ENCODE results near the gene SBF2.
A peak's percentile ranks its signal among the peaks of the same experiment; 100 is the strongest.
"Not testable (repeated sequence)": the region's sequence is repeated elsewhere in the genome, so short reads cannot be mapped to it uniquely, and the experiment has no call there.

Gene SBF2

DNA sequence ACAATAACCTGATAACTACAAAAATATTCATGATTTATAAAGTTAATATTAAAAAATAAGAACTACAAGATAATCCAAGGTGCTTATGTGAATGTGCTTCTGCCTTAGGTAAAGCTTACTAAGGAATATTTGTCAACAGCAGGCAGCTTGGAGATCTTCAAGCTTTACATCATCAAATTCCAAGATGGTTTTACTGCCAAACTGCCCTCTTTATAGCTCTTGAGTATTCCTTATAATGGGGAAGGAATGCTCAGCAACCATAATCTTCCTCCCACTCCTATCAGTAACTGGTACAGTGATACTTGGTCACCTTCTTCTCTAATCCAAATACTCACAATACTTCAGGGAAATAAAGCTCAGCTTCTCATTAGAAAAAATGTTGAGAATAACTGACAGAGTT, 30.1 kb downstream of the SBF2 start:
- no peak for DNase-seq

DNA sequence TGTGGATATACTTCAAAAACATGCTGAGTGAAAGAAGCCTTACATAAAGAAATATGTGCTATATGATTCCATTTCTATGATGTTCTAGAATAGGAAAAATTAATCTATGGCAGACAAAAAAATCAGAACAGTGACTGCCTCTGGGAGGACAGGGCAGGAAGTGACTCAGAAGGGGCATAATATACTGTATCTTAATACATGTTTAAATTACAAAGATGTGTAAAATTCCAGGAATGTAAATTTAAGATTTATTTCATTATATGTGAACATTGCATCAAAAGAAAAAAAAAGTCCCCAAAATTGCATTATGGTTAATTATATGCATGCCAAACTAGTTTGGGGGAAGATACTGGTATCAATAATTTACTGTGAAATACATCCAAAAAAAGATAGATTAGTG, 32.2 kb downstream of the SBF2 start:
- no peak for DNase-seq

DNA sequence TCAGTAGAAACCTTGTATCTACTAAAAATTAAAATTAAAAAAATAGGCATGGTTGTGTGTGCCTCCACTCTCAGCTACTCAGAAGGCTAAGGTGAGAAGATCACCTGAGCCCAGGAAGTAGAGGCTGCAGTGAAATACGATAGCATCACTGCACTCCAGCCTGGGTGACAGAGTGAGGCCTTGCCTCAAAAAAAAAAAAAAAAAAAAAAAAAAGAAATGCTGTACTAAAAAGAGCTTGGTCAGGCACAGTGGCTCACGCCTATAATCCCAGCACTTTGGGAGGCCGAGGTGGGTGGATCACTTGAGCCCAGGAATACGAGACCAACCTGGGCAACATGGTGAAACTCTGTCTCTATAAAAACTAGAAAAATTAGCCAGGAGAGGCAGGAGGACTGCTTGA, 36.5 kb downstream of the SBF2 start:
- DNase-seq, result no peak

GRCh38 chr11:10255388-10256125, 38.5 kb downstream of the SBF2 start:
- DNase-seq, result peak in 1 of 2 donors; percentile 10

DNA sequence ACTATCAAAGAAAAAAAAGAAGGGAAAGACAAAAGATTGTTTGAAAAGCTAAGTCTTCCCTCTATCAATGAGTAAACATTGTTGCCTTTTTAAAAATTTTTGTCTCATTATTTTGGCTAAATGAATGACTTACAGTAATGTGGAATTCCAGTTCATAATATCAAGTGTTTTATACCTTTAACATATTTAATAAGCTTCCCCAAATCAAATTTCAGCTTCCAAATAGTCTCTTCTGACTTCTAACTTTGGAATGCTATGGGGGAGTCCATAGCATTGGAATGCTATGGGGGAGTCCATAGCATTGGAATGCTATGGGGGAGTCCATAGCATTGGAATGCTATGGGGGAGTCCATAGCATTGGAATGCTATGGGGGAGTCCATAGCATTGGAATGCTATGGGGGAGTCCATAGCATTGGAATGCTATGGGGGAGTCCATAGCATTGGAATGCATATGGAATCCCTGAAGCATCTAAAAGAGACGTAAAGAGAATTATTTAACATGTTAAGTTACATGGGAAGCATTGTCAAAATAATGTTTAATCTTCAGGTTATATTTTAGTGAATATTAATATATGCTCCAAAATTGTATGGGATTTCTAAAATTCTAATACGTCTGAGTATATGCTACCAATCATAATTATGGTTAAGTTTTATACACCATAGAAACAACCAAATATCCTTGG, 44.4 kb downstream of the SBF2 start:
- not testable (repeated sequence) for DNase-seq

DNA sequence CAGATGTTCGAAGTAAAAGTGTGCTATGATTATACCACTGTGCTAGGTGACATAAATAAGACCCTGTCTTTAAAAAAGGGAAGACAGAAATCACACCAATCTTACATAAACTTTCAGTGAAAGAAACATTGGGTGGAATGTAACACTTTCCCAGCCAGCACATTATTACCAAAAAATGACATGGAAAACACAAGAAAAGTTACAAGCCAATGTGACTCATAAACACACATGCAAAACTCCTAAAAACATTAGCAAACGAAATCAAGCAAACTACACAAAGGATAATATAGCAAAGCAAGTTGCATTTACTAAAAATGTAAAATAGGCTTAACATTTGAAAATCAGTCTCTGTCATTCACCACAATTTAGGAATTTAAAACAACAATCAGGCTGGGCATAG, 47.0 kb downstream of the SBF2 start:
- no peak for DNase-seq

GRCh38 chr11:10243896-10244575, 50.0 kb downstream of the SBF2 start:
- no peak for DNase-seq

DNA sequence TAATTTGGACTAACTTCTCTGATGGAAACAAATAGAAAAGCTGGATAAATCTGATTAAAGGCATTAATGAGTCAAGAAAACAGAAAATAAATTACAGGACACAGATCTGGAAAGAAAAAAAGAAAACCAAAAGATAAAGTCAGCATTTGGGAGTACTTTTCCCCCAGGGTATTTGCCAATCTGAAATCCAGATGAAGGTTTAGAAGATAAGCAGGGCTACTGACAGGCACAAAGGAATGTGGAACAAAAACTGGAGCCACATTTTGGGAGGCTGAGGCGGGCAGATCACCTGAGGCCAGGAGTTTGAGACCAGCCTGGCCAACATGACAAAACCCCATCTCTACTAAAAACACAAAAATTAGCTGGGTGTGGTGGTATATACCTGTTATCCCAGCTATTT, 57.2 kb downstream of the SBF2 start:
- DNase-seq, result no peak

DNA sequence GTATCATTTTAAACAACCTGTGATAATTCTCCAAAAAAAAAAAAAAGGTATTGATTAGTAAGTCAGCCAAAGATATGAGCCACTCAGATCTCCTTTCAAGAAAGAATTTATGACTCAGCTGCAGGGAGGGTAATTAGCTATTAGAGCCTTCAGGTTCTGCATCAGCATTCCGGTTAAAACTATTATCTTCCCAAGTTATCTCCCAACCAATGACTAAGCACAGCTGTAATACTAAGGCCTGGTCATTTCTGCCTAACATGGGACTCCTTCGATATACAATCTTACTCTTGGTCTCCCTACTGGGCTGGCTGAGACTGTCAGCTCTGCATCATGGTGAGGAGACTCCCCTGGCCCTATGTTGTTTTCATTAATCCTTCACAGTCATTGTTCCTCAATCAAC, 60.4 kb downstream of the SBF2 start:
- no peak for DNase-seq

DNA sequence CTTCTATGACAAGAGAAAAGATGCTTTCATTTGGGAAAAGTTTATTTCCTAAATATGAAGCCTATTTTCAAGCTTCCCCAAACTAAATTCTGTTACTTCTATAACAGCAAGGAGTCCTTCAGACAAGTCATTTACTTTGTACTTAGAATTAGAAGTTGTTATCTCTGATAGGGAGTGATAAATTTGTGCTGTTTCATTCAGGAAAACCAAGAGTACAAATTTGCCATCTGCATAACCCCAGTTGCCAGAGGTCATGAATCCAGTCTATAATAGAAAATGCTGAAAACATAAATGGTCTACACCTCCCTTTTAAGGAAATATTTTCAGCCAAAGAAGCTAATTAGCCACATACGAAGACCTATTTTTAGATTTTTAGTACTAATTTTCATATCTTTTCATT, 61.3 kb downstream of the SBF2 start:
- no peak for DNase-seq

GRCh38 chr11:10231803-10232202, 62.2 kb downstream of the SBF2 start:
- not testable (repeated sequence) for DNase-seq

GRCh38 chr11:10225553-10225952, 68.5 kb downstream of the SBF2 start:
- no peak for DNase-seq

DNA sequence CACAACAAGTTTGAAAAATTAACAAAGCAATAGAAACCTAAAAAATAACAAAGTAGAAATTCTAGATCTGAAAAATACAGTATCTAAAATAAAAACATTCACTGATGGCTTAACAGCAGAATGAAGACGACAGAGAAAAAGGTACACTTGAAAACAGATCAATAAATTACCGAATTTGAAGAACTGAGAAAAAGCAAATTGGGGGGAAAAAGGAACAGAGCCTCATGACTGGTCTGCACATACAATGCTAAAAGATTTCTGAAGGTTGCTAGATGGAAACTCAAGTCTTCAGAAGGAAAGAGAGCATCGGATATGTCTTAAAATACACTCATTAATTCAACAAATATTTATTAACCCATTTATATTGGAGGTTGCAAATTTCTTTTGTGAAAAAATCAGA, 71.6 kb downstream of the SBF2 start:
- no peak for DNase-seq

- no peak for DNase-seq
Observed at GRCh38 chr11:10221342-10221741, 72.7 kb downstream of the SBF2 start.

DNA sequence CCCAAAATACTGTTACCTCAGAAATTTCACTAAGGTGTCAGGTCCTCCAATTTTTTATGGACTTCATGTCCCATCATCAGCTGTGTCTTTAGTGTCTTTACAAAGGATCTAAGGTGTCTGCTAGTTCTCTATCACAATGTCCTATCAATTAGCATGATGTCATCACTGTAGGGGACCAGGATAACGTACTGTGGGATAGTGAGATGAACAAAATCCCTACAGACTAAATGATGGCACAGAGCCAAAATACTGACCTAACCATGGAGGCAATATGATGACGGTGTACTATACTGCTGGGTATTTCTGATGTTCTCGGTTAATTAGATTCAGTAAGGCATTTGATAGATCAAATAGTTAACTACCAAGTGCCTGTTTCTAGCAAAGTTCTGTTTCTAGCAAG, 82.5 kb downstream of the SBF2 start:
- no peak for DNase-seq

DNA sequence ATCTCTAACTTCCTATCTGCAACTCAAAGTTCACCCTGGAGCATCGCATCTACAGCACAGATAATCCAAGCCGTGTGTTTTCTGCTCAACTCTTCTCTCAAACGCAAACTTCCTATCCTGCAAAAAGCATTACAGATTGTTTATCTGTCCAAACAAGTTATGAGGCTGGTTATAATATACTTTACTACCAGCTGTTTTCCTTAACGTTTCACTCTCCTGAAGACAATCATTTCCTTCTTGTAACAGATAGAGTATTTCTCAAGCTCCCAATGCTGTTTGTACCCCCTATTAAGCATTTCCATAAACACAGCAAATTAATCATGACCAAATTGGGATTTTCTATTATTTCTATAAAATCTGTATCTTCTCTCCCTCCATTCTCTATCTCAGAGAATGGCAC, 84.7 kb downstream of the SBF2 start:
- DNase-seq, result no peak

DNA sequence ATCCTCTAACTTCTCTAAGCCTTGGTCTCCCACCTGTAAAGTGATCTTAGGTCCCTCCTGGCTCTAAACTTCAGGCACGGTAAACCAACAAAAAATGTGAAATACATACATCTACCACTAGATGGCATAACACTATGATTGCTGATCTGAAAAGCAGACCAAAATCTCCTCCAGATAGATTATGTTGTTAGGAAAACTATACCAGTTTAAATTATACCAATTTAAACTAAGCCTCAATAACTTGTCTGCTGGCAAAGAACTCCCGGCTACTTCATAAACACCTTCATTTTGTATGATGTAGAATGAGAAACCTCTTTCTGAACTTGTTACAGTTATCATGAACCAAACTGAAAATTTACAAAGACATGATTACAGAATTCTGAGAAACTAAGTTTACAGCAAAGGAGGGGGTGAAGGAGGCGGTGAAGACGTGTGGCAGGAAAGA, 85.9 kb downstream of the SBF2 start:
- peak; percentile 19 to 62 for DNase-seq

GRCh38 chr11:10205928-10206327, 88.1 kb downstream of the SBF2 start:
- DNase-seq, result no peak

GRCh38 chr11:10204021-10204420, 90.0 kb downstream of the SBF2 start:
- no peak for DNase-seq

GRCh38 chr11:10201343-10201742, 92.7 kb downstream of the SBF2 start:
- DNase-seq, result no peak

- DNase-seq, result no peak
Observed at GRCh38 chr11:10197091-10197490, 96.9 kb downstream of the SBF2 start.

DNA sequence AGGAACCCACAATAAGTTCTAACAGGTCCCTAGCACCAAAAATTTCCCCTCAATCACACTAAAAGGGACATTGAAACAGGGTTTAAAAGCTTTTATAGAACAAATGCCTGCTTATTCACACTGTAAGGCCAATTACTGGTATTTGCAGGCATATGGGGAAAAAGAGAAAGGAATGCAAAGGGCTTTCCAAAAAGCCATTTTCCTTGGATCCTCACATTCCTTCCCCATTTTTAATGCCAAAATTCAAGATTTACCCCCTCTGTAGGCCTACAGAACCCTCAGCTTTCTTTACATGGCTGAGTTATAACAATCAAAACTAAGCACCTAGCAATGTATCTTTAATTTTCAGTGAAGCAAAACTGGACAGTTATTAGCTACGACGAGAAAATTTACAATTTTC, 102.0 kb downstream of the SBF2 start:
- no peak for DNase-seq

DNA sequence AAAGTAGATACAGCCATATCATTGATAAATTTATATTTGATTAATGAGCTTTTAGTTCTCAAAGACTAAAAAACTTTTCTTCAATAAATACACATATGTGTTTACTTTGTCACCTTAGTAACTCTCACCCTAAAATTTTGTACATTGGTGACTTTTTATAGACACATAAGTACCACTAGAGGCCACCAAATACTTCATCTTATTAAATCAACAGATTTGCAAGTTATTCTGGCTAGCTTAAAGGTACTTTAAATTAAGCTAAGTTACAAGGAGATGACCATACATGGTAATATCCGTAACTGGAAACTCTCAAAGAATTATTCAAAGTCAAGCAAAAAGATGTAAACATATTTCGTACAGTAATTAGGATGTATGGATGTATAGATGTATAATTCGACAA, 112.2 kb downstream of the SBF2 start:
- peak in 1 of 2 donors; percentile 21 for DNase-seq

DNA sequence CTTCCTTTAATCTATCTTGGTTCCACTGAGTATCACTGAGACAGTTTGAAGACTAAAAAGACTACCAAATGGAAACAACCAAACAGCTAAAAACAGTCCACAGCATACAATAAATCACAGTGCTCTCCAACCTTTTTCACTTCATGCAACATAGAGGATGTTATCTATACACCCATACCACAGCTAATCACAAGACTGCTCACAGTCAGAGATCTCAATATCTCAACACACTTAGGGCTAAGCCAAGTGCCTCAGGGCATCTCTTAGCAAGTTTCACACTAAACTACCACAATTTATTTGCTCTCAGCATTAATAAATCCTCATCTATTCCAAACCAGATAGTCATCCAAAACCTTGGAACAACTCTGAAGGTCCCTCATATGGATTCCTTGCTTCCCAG, 129.4 kb downstream of the SBF2 start:
- DNase-seq, result no peak

Measured in inflammatory macrophage (primary cell).